ENCODE data around the gene KCNC1. TPM values are rescaled to one million over a fixed set of nuclear protein-coding genes. Genes with fewer than 3 reads are reported as not detected.

The KCNC1 gene
- total RNA-seq, 1 experiment from 2014 or later, result 0.04 TPM

- H3K9ac ChIP-seq (ENCODE audit: extremely low read depth, insufficient read length, low read length), result no peak overlapping the region
- WGBS (ENCODE audit: extremely low coverage, insufficient read length, low lambda C conversion rate), result no CpG with 5 or more reads among the region's 6 CpGs
- H3K4me3 Mint-ChIP-seq, result no peak overlapping the region; a peak in 1 of 5 replicates
Measured at GRCh38 chr11:17697175-17697949, 37.2 kb upstream of the KCNC1 start.

More at GRCh38 chr11:17697175-17697949, 37.2 kb upstream of the KCNC1 start:
- no peaks in the 10 kb centered on the region for H3K9me3 Mint-ChIP-seq
- no peaks in the 10 kb centered on the region for H3K4me1 ChIP-seq (ENCODE audit: insufficient read depth, low read length)
- no peak overlapping the region for H2BK120ac ChIP-seq (ENCODE audit: low read depth, low read length, poor library complexity, severe bottlenecking)
- H2BK15ac ChIP-seq (ENCODE audit: low read depth, low read length), result no peak overlapping the region
- H4K91ac ChIP-seq (ENCODE audit: insufficient read length, low read depth, low read length), result no peak overlapping the region
- no peak overlapping the region for H3K4me2 ChIP-seq (ENCODE audit: insufficient read depth, insufficient read length, low read length)
- peaks cover 0 to 14% of the 10 kb centered on the region in 2 experiments; a peak in 3 of 4 replicates for H3K4me1 Mint-ChIP-seq
- no peak overlapping the region for H4K8ac ChIP-seq (replicated peaks; ENCODE audit: insufficient read length, low read depth, low read length)
- no peak overlapping the region for H2BK20ac ChIP-seq (ENCODE audit: low read depth, low read length, poor library complexity, severe bottlenecking)
- H3K14ac ChIP-seq (ENCODE audit: insufficient read depth, low read length), result no peak overlapping the region
- peaks cover 59% of the 10 kb centered on the region for H3K27me3 Mint-ChIP-seq (ENCODE audit: low read depth)
- H3K23me2 ChIP-seq (ENCODE audit: insufficient read length, low read depth, low read length, poor library complexity, severe bottlenecking), result peaks cover 4% of the 10 kb centered on the region
- H3K9me3 ChIP-seq (ENCODE audit: control insufficient read depth, low read depth, low read length), result no peaks in the 10 kb centered on the region
- no peaks in the 10 kb centered on the region for H4K20me1 ChIP-seq (ENCODE audit: control insufficient read depth, insufficient read depth, insufficient read length)
- TF ChIP-seq, protein P1, sequence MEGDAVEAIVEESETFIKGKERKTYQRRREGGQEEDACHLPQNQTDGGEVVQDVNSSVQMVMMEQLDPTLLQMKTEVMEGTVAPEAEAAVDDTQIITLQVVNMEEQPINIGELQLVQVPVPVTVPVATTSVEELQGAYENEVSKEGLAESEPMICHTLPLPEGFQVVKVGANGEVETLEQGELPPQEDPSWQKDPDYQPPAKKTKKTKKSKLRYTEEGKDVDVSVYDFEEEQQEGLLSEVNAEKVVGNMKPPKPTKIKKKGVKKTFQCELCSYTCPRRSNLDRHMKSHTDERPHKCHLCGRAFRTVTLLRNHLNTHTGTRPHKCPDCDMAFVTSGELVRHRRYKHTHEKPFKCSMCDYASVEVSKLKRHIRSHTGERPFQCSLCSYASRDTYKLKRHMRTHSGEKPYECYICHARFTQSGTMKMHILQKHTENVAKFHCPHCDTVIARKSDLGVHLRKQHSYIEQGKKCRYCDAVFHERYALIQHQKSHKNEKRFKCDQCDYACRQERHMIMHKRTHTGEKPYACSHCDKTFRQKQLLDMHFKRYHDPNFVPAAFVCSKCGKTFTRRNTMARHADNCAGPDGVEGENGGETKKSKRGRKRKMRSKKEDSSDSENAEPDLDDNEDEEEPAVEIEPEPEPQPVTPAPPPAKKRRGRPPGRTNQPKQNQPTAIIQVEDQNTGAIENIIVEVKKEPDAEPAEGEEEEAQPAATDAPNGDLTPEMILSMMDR (conservative IDR thresholded peaks at IDR 0.05), result no peak
- no peak overlapping the region for H3K4ac ChIP-seq (ENCODE audit: low read depth, low read length)
- no peak overlapping the region for H3K27ac ChIP-seq (ENCODE audit: insufficient read length, low read depth, low read length)
- no peak overlapping the region for H3K56ac ChIP-seq (ENCODE audit: insufficient read length, low read depth, low read length)
- H3K79me1 ChIP-seq (ENCODE audit: insufficient read depth, low read depth, low read length, poor library complexity, severe bottlenecking), result no peaks in the 10 kb centered on the region
- H3T11ph ChIP-seq (ENCODE audit: low read length), result no peak overlapping the region
- H2AK5ac ChIP-seq (ENCODE audit: insufficient read length, low read length), result no peak overlapping the region
- H3K27ac Mint-ChIP-seq, result no peak overlapping the region
- no peak overlapping the region for H3K23ac ChIP-seq (ENCODE audit: insufficient read length, low read depth, low read length)
- H3K18ac ChIP-seq (ENCODE audit: insufficient read length, low read depth, low read length), result no peak overlapping the region
- no peak overlapping the region for H4K5ac ChIP-seq (ENCODE audit: insufficient read length, low read depth, low read length)
- no peak overlapping the region for H2BK12ac ChIP-seq (ENCODE audit: insufficient read length, low read depth, low read length)
- no peak overlapping the region for H2AFZ ChIP-seq (ENCODE audit: low read length)
- H3K79me2 ChIP-seq (ENCODE audit: insufficient read depth, low read length), result 0 out of 2 replicates have a peak, but pooled peaks cover 1% of the 10 kb centered on the region
- H2BK5ac ChIP-seq (ENCODE audit: insufficient read length, low read length), result no peak overlapping the region
- no peaks in the 10 kb centered on the region for H3K36me3 Mint-ChIP-seq (ENCODE audit: insufficient read depth in 1 of 3, low read depth in 3 of 3)
- no peak for DNase-seq
- H3K27me3 ChIP-seq (ENCODE audit: insufficient read depth, low read length), result peaks cover 19% of the 10 kb centered on the region
